Hippocampal formation (tissue), 2 donors: Measurements from ENCODE around the gene LRRC25.

Experiments
- DNase-seq, 2 donors: peaks; one replicate each; lab custom pipeline; 2025; lab: John Stamatoyannopoulos, UW

Gene LRRC25

GRCh38 chr19:18424890-18425514, 27.6 kb upstream of the LRRC25 start:
- DNase-seq: no peak

GRCh38 chr19:18424122-18424889, 26.9 kb upstream of the LRRC25 start:
- no peak for DNase-seq

- DNase-seq: no peak
These were observed 26.0 kb upstream of the LRRC25 start for GRCh38 chr19:18423258-18424020.

GRCh38 chr19:18422530-18423191, 25.2 kb upstream of the LRRC25 start:
- no peak for DNase-seq

GRCh38 chr19:18421371-18421959, 24.0 kb upstream of the LRRC25 start:
- DNase-seq: no peak

DNA sequence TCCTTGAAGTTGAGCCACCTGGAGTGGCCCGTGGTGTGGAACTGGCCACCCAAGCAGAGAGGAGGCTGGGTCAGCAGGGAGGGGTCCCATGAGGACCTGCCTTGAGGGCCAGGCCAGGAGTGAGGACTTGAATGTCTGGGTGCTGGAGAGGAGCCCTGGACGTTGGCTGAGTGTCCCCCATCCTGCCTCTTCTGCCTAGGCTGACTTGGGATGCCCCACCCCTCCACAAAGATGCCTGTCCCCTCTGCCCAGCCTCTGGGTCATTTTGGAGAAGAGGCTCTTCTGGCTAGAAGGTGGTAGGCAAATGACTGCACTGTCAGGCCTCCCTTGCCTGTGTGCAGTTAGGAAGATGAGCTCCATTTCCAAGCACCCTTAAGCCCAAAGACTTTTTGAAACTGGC, 23.5 kb upstream of the LRRC25 start:
- no peak for DNase-seq

- DNase-seq: no peak
These were observed 22.5 kb upstream of the LRRC25 start for GRCh38 chr19:18419699-18420460.

DNA sequence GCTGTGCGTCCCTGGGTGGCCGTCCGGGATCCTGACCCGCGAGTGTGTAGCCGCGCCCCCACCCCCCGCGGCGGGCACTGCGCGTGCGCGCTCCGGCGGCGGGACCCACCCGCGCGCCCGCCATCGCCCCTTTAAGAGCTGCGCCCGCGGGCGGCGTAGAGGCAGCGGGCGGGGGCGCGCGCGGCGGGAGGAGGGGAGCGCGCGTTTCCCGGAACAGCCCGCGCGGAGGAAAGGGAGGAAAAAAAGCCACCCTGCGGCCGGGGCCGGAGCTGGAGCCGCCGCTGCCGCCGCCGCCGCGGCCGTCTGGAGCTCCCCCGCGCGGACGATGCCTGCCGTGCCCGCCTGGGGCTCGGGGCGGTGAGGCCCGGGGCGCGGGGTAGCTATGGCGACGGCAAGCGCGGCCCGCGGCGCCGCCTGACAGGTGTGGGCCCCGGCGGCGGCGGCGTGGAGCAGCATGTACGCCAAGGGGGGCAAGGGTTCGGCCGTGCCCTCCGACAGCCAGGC, 21.8 kb upstream of the LRRC25 start, which contains the start of gene SSBP4:
TSS of gene SSBP4 (plus strand) at position 204 of the 504 bp plus-strand sequence. CDS start at position 455, 251 bp downstream.
- DNase-seq: peak; percentile 44 to 59

- DNase-seq: no peak
These were observed 21.2 kb upstream of the LRRC25 start for GRCh38 chr19:18418483-18419194.

- no peak for DNase-seq
These were observed 20.6 kb upstream of the LRRC25 start for GRCh38 chr19:18418029-18418482.

GRCh38 chr19:18417250-18418028, 20.0 kb upstream of the LRRC25 start:
- peak in 1 of 2 donors; percentile 48 for DNase-seq

DNA sequence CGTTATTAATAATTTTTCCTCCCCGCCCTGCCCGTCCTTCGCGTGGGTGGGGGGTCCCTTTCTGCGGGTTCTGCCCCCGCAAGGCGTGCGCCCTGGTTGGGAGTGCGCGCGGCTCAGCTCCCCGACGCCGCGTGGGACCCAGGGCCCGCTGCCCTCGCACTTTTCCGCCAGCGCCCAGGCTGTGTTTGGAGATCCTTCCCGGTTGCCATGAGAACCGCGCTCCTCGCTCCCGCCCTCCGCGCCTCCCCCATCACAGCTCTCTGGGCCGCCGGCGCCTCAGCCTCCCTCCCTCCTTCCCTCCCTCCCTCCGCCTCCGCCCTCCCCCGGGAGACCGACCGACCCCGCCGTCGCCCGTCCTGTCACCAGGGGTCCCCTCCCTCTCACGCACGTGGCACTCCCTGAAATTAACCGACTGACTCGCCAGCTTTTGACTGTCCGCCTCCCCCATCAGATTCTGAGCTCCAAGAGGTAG, 19.4 kb upstream of the LRRC25 start:
- DNase-seq: peak; percentile 66 to 67

- DNase-seq: no peak
These were observed 17.9 kb upstream of the LRRC25 start for GRCh38 chr19:18415178-18415867.

DNA sequence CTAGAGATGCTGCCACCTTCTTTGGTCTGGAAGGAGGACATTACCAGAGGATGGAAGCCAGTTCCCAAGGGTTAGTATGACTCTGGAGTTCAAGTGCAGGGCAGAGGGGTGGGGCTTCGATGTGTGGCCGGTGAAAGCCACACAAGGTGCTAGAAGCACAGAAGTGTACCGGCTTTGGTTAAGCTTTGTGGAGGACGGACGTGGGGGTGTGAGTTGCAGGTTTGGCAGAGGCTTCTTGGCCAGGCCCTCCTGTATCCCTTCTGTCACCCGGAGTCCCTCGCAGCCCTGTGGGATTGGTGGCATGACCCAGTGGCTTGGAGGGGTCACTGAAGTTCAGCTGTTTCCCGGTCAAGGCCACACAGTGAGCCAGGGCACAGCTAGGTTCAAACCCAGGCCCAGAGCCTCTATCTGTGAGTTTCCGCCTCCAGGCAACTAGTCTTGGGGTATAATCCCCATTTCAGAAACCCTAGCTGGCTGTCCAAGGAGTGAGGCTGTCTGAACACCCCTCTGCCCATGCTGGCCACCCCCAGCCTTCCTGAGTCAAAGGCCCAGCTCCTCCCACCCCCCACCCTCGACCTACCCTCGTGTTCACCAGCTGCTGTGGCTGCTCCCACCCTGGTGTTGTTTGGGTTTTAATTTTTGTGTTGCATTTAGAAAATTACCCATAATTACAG, 17.2 kb upstream of the LRRC25 start:
- no peak for DNase-seq

DNA sequence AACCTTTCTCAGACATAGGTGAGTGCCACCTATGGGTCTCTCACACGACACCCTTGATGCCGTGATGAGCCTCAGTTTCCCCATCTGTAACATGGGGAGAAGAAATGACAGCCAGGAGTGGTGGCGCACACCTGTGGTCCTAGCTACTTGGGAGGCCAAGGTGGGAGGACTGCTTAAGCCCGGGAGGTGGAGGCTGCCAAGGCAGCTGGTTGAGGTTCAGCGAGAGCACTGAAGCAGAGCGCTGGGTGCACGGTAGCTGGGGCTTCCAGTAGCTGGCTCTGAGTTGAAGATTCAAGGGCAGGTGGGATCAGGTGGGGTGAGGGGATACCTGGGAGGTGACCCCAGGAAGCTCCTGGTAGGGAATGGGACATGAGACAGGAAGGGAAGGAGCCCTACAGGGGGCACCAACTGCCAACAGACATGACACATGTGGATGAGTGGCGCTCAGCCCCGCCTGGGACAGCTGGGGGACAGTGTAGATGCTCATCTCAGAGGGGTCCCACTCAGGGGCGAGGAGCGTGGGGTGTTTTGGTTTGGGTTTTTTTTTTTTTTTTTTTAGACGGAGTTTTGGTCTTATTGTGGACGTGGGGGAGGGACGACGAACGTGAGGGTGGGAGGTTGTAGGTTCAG, 15.3 kb upstream of the LRRC25 start:
- DNase-seq: no peak

- DNase-seq: no peak
These were observed 10.6 kb upstream of the LRRC25 start for GRCh38 chr19:18408053-18408476.

DNA sequence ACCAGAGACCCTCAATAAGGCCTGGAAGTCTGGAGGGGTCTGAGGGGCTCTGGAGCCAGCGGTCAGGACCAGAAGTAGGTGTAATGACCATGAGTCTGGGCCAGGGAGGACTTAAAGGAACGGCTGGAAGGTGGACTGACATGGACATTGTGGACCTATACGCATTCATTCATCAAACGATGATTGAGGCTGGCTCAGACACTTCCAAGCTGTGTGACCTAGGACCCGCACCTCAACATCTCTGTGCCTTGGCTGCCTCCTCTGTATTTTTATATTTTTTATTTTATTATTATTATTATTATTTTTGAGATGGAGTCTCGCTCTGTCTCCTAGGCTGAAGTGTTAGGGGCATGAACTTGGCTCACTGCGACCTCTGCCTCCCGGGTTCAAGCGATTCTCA, 9.3 kb upstream of the LRRC25 start:
- DNase-seq: no peak
